ENCODE data around the gene HOXB6.

Gene HOXB6

GRCh38 chr17:48620461-48621139 is 15.8 kb upstream of the HOXB6 start:
- H3K27me3 ChIP-seq (ENCODE audit: insufficient read depth, low read length, poor library complexity): peaks cover 90% of the 10 kb centered on the region
- H4K8ac ChIP-seq (ENCODE audit: low read depth, low read length): no peak overlapping the region
- no peak overlapping the region for H2BK5ac ChIP-seq (ENCODE audit: low read length)
- H3K36me3 ChIP-seq (ENCODE audit: control insufficient read depth, insufficient read depth, low read length): no peaks in the 10 kb centered on the region
- H2BK120ac ChIP-seq (ENCODE audit: low read depth, low read length): no peak overlapping the region
- H3K18ac ChIP-seq (ENCODE audit: low read length): no peak overlapping the region
- H2AK5ac ChIP-seq (ENCODE audit: low read length): no peak overlapping the region
- no peak overlapping the region for H3K4me3 ChIP-seq (ENCODE audit: low read length)
- no peaks in the 10 kb centered on the region for H3K4me1 ChIP-seq (ENCODE audit: control insufficient read depth, low read depth, low read length)
- no peak overlapping the region for H4K5ac ChIP-seq (ENCODE audit: low read length)
- no peak for DNase-seq
- H3K56ac ChIP-seq (ENCODE audit: low read length): no peak overlapping the region
- no peak overlapping the region for H3K4ac ChIP-seq (ENCODE audit: low read depth, low read length)
- H3K79me2 ChIP-seq (ENCODE audit: control insufficient read depth, insufficient read depth, low read length): no peaks in the 10 kb centered on the region
- H3K9ac ChIP-seq (ENCODE audit: low read length): no peak overlapping the region
- H3K27ac ChIP-seq (ENCODE audit: low read depth, low read length): no peak overlapping the region
- WGBS (ENCODE audit: extremely low coverage, insufficient coverage, low lambda C conversion rate): no CpG with 5 or more reads among the region's 6 CpGs
- no peak overlapping the region for H3K23ac ChIP-seq (ENCODE audit: low read length)
- H3K79me1 ChIP-seq (ENCODE audit: low read length): no peaks in the 10 kb centered on the region
- H2BK15ac ChIP-seq (replicated peaks; ENCODE audit: low read depth): no peak overlapping the region
- H3K4me2 ChIP-seq (ENCODE audit: low read length): no peak overlapping the region

GRCh38 chr17:48619826-48620449 is 15.2 kb upstream of the HOXB6 start:
- H2BK15ac ChIP-seq (replicated peaks; ENCODE audit: low read depth): no peak overlapping the region
- no CpG with 5 or more reads among the region's 32 CpGs for WGBS (ENCODE audit: extremely low coverage, insufficient coverage, low lambda C conversion rate)
- no peak overlapping the region for H2BK120ac ChIP-seq (ENCODE audit: low read depth, low read length)
- no peak overlapping the region for H3K27ac ChIP-seq (ENCODE audit: low read depth, low read length)
- H4K5ac ChIP-seq (ENCODE audit: low read length): no peak overlapping the region
- H3K36me3 ChIP-seq (ENCODE audit: control insufficient read depth, insufficient read depth, low read length): no peaks in the 10 kb centered on the region
- no peak overlapping the region for H3K23ac ChIP-seq (ENCODE audit: low read length)
- DNase-seq: no peak
- no peak overlapping the region for H4K8ac ChIP-seq (ENCODE audit: low read depth, low read length)
- no peaks in the 10 kb centered on the region for H3K79me2 ChIP-seq (ENCODE audit: control insufficient read depth, insufficient read depth, low read length)
- H3K4me3 ChIP-seq (ENCODE audit: low read length): no peak overlapping the region
- H3K4me2 ChIP-seq (ENCODE audit: low read length): no peak overlapping the region
- no peak overlapping the region for H3K4ac ChIP-seq (ENCODE audit: low read depth, low read length)
- H2BK5ac ChIP-seq (ENCODE audit: low read length): no peak overlapping the region
- peaks cover 96% of the 10 kb centered on the region for H3K27me3 ChIP-seq (ENCODE audit: insufficient read depth, low read length, poor library complexity)
- no peak overlapping the region for H2AK5ac ChIP-seq (ENCODE audit: low read length)
- H3K9ac ChIP-seq (ENCODE audit: low read length): no peak overlapping the region
- no peaks in the 10 kb centered on the region for H3K4me1 ChIP-seq (ENCODE audit: control insufficient read depth, low read depth, low read length)
- H3K56ac ChIP-seq (ENCODE audit: low read length): peak overlapping the region; percentile 18
- H3K18ac ChIP-seq (ENCODE audit: low read length): no peak overlapping the region
- no peaks in the 10 kb centered on the region for H3K79me1 ChIP-seq (ENCODE audit: low read length)

GRCh38 chr17:48618256-48618896 is 13.6 kb upstream of the HOXB6 start:
- Histone ChIP-seq H3K4me2 (ENCODE audit: low read length) (no peak overlapping the region), H3K4ac (ENCODE audit: low read depth, low read length) (no peak overlapping the region), H3K9ac (ENCODE audit: low read length) (no peak overlapping the region), H2BK120ac (ENCODE audit: low read depth, low read length) (no peak overlapping the region), H3K4me3 (ENCODE audit: low read length) (no peak overlapping the region), H3K4me1 (ENCODE audit: control insufficient read depth, low read depth, low read length) (no peaks in the 10 kb centered on the region), H3K27me3 (ENCODE audit: insufficient read depth, low read length, poor library complexity) (peaks cover 92% of the 10 kb centered on the region), H3K79me1 (ENCODE audit: low read length) (no peaks in the 10 kb centered on the region), H3K18ac (ENCODE audit: low read length) (no peak overlapping the region), H3K79me2 (ENCODE audit: control insufficient read depth, insufficient read depth, low read length) (no peaks in the 10 kb centered on the region), H3K27ac (ENCODE audit: low read depth, low read length) (no peak overlapping the region), H4K5ac (ENCODE audit: low read length) (no peak overlapping the region), H3K23ac (ENCODE audit: low read length) (peak overlapping the region; percentile 81), H2BK15ac (replicated peaks; ENCODE audit: low read depth) (no peak overlapping the region), H2BK5ac (ENCODE audit: low read length) (no peak overlapping the region), H3K56ac (ENCODE audit: low read length) (no peak overlapping the region), H2AK5ac (ENCODE audit: low read length) (no peak overlapping the region), H3K36me3 (ENCODE audit: control insufficient read depth, insufficient read depth, low read length) (no peaks in the 10 kb centered on the region), H4K8ac (ENCODE audit: low read depth, low read length) (no peak overlapping the region)
- no CpG with 5 or more reads among the region's 25 CpGs for WGBS (ENCODE audit: extremely low coverage, insufficient coverage, low lambda C conversion rate)
- peak; percentile 86 for DNase-seq

- Histone ChIP-seq H2AK5ac (ENCODE audit: low read length) (no peak overlapping the region), H3K23ac (ENCODE audit: low read length) (peak overlapping the region; percentile 81), H3K4me2 (ENCODE audit: low read length) (no peak overlapping the region), H3K36me3 (ENCODE audit: control insufficient read depth, insufficient read depth, low read length) (no peaks in the 10 kb centered on the region), H3K79me1 (ENCODE audit: low read length) (no peaks in the 10 kb centered on the region), H3K18ac (ENCODE audit: low read length) (no peak overlapping the region), H4K8ac (ENCODE audit: low read depth, low read length) (no peak overlapping the region), H3K27ac (ENCODE audit: low read depth, low read length) (no peak overlapping the region), H2BK5ac (ENCODE audit: low read length) (no peak overlapping the region), H4K5ac (ENCODE audit: low read length) (no peak overlapping the region), H3K4me1 (ENCODE audit: control insufficient read depth, low read depth, low read length) (no peaks in the 10 kb centered on the region), H3K79me2 (ENCODE audit: control insufficient read depth, insufficient read depth, low read length) (no peaks in the 10 kb centered on the region), H3K27me3 (ENCODE audit: insufficient read depth, low read length, poor library complexity) (peaks cover 90% of the 10 kb centered on the region), H3K56ac (ENCODE audit: low read length) (no peak overlapping the region), H2BK15ac (replicated peaks; ENCODE audit: low read depth) (no peak overlapping the region), H2BK120ac (ENCODE audit: low read depth, low read length) (no peak overlapping the region), H3K4ac (ENCODE audit: low read depth, low read length) (no peak overlapping the region), H3K4me3 (ENCODE audit: low read length) (no peak overlapping the region), H3K9ac (ENCODE audit: low read length) (no peak overlapping the region)
- DNase-seq: no peak
- no CpG with 5 or more reads among the region's 43 CpGs for WGBS (ENCODE audit: extremely low coverage, insufficient coverage, low lambda C conversion rate)
These were observed 12.9 kb upstream of the HOXB6 start for GRCh38 chr17:48617471-48618255.

GRCh38 chr17:48616717-48617470 is 12.1 kb upstream of the HOXB6 start:
- no peak overlapping the region for H3K9ac ChIP-seq (ENCODE audit: low read length)
- no peak for DNase-seq
- WGBS (ENCODE audit: extremely low coverage, insufficient coverage, low lambda C conversion rate): no CpG with 5 or more reads among the region's 15 CpGs

More at GRCh38 chr17:48616717-48617470, 12.1 kb upstream of the HOXB6 start:
- Histone ChIP-seq H3K79me1 (ENCODE audit: low read length) (no peaks in the 10 kb centered on the region), H2AK5ac (ENCODE audit: low read length) (no peak overlapping the region), H2BK5ac (ENCODE audit: low read length) (no peak overlapping the region), H3K4ac (ENCODE audit: low read depth, low read length) (no peak overlapping the region), H2BK120ac (ENCODE audit: low read depth, low read length) (no peak overlapping the region), H3K4me2 (ENCODE audit: low read length) (no peak overlapping the region), H3K56ac (ENCODE audit: low read length) (no peak overlapping the region), H3K4me1 (ENCODE audit: control insufficient read depth, low read depth, low read length) (no peaks in the 10 kb centered on the region), H4K8ac (ENCODE audit: low read depth, low read length) (no peak overlapping the region), H4K5ac (ENCODE audit: low read length) (no peak overlapping the region), H3K27me3 (ENCODE audit: insufficient read depth, low read length, poor library complexity) (peaks cover 90% of the 10 kb centered on the region), H3K79me2 (ENCODE audit: control insufficient read depth, insufficient read depth, low read length) (no peaks in the 10 kb centered on the region), H3K4me3 (ENCODE audit: low read length) (no peak overlapping the region), H3K18ac (ENCODE audit: low read length) (no peak overlapping the region), H3K36me3 (ENCODE audit: control insufficient read depth, insufficient read depth, low read length) (no peaks in the 10 kb centered on the region), H3K27ac (ENCODE audit: low read depth, low read length) (no peak overlapping the region), H3K23ac (ENCODE audit: low read length) (no peak overlapping the region), H2BK15ac (replicated peaks; ENCODE audit: low read depth) (no peak overlapping the region)

Measured in mesendoderm (in vitro differentiated cells).